ENCODE results near the gene HIVEP2.

Gene HIVEP2

DNA sequence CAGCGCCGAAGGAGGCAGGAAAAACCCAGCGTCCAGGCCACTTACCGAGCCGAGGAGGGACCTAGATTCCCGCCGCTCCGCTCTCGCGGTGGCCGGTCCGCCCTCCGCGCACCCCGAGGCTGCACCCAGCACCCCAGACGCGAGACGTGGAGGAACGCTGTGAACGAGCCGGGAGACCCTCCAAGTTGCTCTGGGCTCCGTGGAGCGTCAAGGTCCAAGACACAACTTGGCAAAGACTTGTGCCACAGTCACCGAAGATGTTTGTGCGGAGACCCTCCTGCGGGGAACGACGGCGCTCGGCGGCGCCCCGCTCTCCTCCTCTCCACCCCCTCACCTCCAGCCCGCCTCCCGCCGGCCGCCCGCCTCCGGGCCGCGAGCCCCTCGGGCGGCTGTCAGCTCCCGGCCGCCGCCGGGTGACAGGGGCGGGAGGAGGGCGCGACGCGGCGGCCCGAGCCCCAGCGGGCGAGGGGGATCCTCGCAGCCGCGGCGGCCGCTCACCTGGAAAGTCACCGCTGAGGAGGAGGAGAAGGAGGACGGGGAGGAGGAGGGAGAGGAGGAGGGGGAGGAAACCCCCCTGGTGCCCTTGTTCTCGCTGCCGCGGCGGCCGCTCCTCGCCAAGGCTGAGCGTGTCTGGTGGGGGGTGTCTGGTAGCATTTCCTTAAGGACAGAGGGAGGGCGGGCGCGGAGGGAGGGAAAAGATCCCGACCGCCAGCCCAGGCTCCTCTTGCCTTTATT lies 637 bp upstream of the HIVEP2 start:
- DNase-seq: peak; percentile 52

DNA sequence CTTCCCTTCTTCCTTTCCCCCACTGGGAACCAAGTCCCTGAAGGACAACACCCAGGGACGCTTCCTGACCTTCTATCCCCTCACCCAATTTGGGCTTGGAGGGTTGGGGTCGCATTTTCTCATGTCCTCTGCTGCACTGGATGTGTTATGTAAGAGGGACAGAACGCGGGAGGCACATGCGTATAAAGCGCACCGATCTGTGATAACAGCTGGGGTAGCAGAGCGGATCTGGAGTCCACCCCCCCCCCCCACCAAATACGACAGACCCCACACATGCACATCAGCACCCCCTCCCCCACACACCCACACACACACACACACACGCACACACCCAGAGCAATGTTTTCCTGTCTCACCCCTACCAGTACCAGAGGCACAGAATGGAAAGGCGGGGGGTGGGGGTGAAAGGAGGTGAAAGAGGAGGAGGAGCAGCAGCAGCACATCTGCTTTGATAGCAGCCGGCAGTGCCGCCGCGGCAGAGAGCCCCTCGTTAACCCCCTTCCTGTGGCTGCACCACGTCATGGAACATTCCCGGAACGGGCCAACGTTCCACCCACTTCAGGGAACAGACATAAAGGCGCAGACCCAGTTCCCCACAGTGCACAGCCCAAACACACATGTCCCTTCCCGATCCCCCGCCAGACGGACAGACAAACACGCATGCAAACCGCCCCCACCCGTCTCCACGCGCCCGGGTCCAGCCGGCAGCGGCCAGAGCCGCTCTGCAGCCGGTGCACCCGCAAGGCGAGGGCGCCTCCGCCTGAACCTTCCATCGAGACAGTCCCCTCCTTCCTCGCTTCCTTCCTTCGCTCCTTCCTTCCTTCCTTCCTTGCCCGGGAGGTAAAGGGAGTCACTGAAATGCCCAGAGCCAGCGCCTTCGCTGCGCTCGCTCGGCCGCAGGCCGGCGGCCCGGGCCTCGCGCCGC lies 590 bp downstream of the HIVEP2 start:
- peak; percentile 92 for DNase-seq

- DNase-seq: peak; percentile 67
These were observed 1.3 kb downstream of the HIVEP2 start for GRCh38 chr6:142943711-142944123.

GRCh38 chr6:142942805-142943227 lies 2.2 kb downstream of the HIVEP2 start:
- peak; percentile 49 for DNase-seq

- DNase-seq: no peak
These were observed 2.7 kb downstream of the HIVEP2 start for GRCh38 chr6:142942238-142942637.

- DNase-seq: no peak
These were observed 4.0 kb downstream of the HIVEP2 start for GRCh38 chr6:142941018-142941417.

DNA sequence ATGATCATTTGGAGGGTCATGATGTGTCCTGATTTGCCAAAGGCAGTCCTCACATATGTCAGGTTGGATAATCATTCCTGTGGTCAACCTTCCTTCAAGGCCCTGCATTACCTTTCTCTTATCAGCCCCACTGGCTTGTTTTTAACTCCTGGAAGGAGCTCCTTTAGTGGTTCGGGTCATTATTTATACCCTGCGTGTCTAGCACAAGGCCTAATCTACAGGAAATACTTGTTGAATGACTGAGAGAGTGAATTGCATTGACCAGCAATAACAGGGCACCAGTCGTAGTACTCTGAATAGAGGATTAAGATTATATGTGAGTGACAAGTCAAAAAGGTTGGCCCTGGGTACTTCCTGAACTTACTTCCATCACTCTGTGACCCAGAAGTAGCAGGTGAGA lies 4.5 kb downstream of the HIVEP2 start:
- no peak for DNase-seq

DNA sequence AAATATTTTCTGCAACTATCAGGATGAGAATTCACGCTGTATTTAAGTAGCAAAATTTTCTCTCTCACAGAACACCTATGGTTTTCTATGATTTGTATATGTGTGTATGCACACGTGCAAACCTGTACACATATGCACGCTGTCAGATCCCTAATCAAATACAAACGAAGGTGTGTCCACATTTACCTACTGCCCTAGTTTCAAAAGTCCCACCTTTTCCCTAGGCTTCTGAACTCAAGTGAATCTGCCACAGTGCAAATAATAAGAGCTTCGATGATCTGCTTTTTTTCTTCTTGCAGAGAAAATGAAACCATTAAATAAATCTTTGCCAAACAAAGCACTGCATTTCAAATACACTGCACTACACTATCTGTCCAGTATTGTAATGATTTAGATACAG lies 6.5 kb downstream of the HIVEP2 start:
- no peak for DNase-seq

DNA sequence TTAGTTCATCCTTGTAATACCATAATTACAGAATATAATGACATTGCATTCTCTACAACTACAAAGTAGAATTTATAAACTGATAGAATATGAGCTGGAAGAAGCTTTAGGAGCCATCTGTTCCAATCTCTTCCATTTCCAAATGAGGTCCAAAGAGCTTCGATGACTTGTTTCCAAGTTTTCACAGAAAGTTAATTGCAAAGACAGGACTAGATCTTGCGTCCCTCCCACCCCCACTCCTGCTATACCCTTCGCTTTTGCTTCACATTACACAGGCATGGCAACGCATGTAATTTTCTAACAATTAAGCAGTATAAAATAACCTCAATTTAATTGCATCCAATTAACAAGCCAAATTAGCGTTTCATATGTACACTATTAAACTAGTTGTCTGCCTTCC lies 7.0 kb downstream of the HIVEP2 start:
- DNase-seq: no peak

DNA sequence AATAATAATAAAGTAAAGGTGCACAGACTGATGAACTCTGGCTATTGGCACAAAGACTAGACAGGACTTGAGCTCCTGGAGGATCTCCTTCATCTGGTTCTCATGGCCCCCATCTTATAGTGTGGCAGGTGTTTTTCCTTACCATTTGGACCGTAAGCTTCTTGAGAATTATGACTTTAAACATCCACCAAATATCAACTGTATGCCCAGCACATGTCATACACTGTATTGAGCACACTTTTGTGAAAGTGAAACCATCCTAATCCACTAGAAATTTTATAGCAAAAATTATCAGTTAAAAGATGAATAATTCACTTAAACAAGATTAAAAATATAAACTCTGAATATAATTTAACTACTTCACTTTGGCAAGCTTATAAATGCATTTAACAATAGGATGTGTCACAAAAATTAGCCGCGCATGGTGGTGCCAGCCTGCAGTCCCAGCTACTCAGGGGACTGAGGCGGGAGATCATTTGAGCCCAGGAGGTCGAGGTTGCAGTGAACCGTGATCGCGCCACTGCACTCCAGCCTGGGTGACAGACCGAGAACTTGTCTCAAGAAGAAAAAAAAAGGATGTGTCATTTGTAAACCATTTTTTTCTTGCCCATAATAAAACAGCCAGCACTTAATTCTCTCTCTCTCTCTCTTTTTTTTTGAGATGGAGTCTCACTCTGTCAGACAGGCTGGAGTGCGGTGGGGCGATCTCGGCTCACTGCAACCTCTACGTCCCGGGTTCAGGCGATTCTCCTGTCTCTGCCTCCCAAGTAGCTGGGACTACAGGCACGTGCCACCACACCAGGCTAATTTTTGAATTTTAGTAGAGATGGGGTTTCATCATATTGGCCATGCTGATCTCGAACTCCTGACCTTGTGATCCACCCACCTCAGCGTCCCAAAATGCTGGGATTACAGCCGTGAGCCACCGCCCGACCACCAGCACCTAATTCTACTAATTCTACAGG lies 9.1 kb downstream of the HIVEP2 start:
- no peak for DNase-seq

DNA sequence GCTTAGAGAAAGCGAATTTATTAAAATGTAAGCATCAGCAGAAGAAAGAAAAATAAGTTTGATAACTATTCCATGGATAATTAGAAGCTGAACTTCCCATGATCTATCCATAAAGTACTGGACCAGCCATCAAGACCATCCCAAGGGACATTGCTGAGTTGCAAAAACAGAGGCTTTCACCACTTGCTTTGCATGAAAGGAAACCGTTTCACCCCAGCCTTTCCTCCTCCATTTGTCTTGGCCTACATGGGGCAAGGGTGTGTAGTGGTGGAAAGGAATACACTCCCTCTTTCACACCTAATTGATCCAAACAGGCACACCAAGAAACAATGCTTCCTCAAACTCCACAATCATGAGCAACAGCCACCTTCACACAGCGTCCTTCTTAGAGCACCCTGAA lies 10.4 kb downstream of the HIVEP2 start:
- no peak for DNase-seq

- DNase-seq: no peak
These were observed 10.9 kb downstream of the HIVEP2 start for GRCh38 chr6:142934106-142934505.

DNA sequence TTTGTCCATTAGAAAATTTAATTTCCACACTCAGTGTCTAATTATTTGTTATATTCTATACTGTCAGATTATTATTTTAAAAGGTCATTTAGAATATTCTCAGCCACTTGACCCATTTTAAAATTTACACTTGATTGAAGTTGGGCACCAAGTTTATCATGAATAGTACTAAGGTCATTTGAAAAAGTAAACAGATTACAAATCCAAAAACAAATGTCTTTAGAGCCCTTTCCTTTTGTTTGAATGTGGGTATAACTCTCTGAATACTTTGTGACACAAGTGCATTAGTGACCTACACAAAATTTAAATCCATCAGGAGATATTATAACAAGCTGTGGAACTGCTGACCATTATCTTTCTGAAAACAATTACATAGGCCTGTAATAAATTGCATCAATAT lies 11.3 kb downstream of the HIVEP2 start:
- no peak for DNase-seq

DNA sequence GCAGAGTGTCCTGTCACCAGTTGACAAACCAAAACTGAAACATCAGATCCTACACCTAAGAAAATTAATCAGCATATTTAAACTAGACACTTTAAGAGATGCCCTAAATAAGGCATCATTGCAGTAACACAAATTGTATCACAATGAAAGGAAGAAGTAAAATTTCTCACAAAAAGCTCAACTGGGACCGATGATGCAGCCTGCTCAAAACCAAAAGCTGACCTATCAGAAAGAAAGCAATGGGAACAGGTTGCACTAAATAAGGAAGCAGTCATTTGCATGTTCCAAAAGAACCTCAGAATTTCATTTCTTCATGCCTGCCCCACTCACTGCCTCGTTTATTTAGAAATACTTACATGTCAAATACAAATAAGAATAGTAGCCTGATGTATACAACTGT lies 12.1 kb downstream of the HIVEP2 start:
- DNase-seq: no peak

GRCh38 chr6:142929751-142930358 lies 15.1 kb downstream of the HIVEP2 start:
- no peak for DNase-seq

- peak; percentile 62 for DNase-seq
These were observed 17.1 kb downstream of the HIVEP2 start for GRCh38 chr6:142927904-142928303.

GRCh38 chr6:142927271-142927580 lies 17.8 kb downstream of the HIVEP2 start:
- DNase-seq: no peak

- peak; percentile 83 for DNase-seq
These were observed 18.3 kb downstream of the HIVEP2 start for GRCh38 chr6:142926494-142927270.

- peak; percentile 47 for DNase-seq
These were observed 18.8 kb downstream of the HIVEP2 start for GRCh38 chr6:142926177-142926493.

GRCh38 chr6:142925575-142926110 lies 19.3 kb downstream of the HIVEP2 start:
- no peak for DNase-seq

DNA sequence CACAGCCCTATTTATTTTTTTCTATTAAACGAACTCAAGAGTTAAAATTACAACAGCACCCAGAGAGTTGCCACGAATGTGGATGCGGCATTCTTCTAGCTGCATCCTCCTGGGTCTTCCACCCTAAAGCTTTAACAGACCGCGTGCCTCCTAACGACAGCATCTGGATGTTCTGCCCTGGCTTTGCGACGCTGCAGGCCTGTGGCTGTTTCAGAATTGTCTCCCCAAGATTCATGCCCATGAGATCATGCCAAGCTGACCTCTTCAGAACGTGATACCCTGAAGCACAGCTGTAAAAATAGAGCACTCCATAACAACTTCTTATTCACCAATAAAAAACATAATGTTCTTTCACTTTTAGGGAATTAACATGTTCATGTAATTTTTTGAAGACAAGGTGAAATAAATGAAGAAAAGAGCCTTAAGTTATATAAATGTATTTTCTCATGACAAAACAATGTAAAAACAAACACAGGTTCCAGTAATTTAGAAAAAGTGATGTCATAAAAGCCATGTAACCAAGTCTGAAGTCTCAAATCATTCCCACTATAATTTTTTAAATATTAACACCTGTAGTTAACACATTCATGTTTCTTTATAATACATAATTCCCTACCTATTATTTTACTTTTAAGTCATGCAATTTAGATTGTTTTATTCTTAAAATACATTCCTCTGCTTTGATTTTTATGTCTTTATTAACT lies 26.5 kb downstream of the HIVEP2 start:
- DNase-seq: no peak
